ENCODE measurements around the gene NCBP3.

Gene NCBP3

GRCh38 chr17:3754458-3755334, 91.3 kb downstream of the NCBP3 start:
- no peak for DNase-seq (ENCODE audit: low read depth)

- no peak for DNase-seq (ENCODE audit: low read depth)
Measured at GRCh38 chr17:3754066-3754457, 92.0 kb downstream of the NCBP3 start.

- no peak for DNase-seq (ENCODE audit: low read depth)
Measured at GRCh38 chr17:3753624-3754023, 92.4 kb downstream of the NCBP3 start.
